ENCODE measurements around the gene TRAK2.
"Not testable (repeated sequence)": the region's sequence is repeated elsewhere in the genome, so short reads cannot be mapped to it uniquely, and the experiment has no call there.

Gene TRAK2

GRCh38 chr2:201451292-201452057 lies at the start of gene TRAK2, which contains the start of gene STRADB:
Gene TRAK2, minus strand, starts transcription at chr2:201451458. Its CDS starts 30,951 bp downstream, at chr2:201420507.
Gene STRADB, plus strand, starts transcription at chr2:201451740. Its CDS starts 3,101 bp downstream, at chr2:201454841.
- peak; percentile 90 for DNase-seq

GRCh38 chr2:201500534-201500933 lies 49.3 kb upstream of the TRAK2 start:
- DNase-seq: no peak

- DNase-seq: no peak
Observed at GRCh38 chr2:201496785-201497184, 45.5 kb upstream of the TRAK2 start.

GRCh38 chr2:201490291-201490690 lies 39.0 kb upstream of the TRAK2 start:
- no peak for DNase-seq

- no peak for DNase-seq
Observed at GRCh38 chr2:201484805-201485204, 33.5 kb upstream of the TRAK2 start.

- DNase-seq: not testable (repeated sequence)
Observed at GRCh38 chr2:201483758-201484157, 32.5 kb upstream of the TRAK2 start.

GRCh38 chr2:201483342-201483741 lies 32.1 kb upstream of the TRAK2 start:
- no peak for DNase-seq

- no peak for DNase-seq
Observed at GRCh38 chr2:201482543-201482942, 31.3 kb upstream of the TRAK2 start.

- no peak for DNase-seq
Observed at GRCh38 chr2:201472411-201472810, 21.2 kb upstream of the TRAK2 start.

GRCh38 chr2:201471732-201472393 lies 20.6 kb upstream of the TRAK2 start:
- no peak for DNase-seq

- DNase-seq: no peak
Observed at GRCh38 chr2:201470821-201471731, 19.8 kb upstream of the TRAK2 start.

GRCh38 chr2:201467666-201468065 lies 16.4 kb upstream of the TRAK2 start:
- DNase-seq: no peak

- no peak for DNase-seq
Observed at GRCh38 chr2:201466050-201466675, 14.9 kb upstream of the TRAK2 start.

GRCh38 chr2:201465524-201465971 lies 14.3 kb upstream of the TRAK2 start:
- no peak for DNase-seq

GRCh38 chr2:201464547-201464946 lies 13.3 kb upstream of the TRAK2 start:
- DNase-seq: no peak

- DNase-seq: no peak
Observed at GRCh38 chr2:201460532-201460931, 9.3 kb upstream of the TRAK2 start.

- DNase-seq: no peak
Observed at GRCh38 chr2:201458381-201458780, 7.1 kb upstream of the TRAK2 start.

- DNase-seq: no peak
Observed at GRCh38 chr2:201452922-201453643, 1.8 kb upstream of the TRAK2 start.

- DNase-seq: no peak
Observed at GRCh38 chr2:201452058-201452921, 1.0 kb upstream of the TRAK2 start.

GRCh38 chr2:201450954-201451291 lies 335 bp downstream of the TRAK2 start:
- no peak for DNase-seq

- no peak for DNase-seq
Observed at GRCh38 chr2:201448701-201449100, 2.6 kb downstream of the TRAK2 start.
